T-helper 2 cell treated with Interferon-gamma antibody and Interleukin-4, amounts not matched to agents 5 μg/mL and 100 μg/mL, for 36 hours (primary cell): ENCODE measurements around the gene FAM53C.

Experiments
- DNase-seq: peaks from one replicate; pipeline ENCODE4 v3.0.0; 2021; ENCODE audit warnings: low spot score
- H3K27ac Mint-ChIP-seq: one replicate; pipeline ENCODE4 v1.8.0; 2021; ENCODE audit warnings: mild to moderate bottlenecking, mixed read lengths
- H3K27me3 Mint-ChIP-seq: one replicate; pipeline ENCODE4 v1.8.0; 2021; ENCODE audit warnings: low read depth, mixed read lengths
- H3K36me3 Mint-ChIP-seq: one replicate; pipeline ENCODE4 v1.8.0; 2021; ENCODE audit warnings: low read depth, mixed read lengths
- H3K4me1 Mint-ChIP-seq: one replicate; pipeline ENCODE4 v1.8.0; 2021; ENCODE audit warnings: low read depth, mixed read lengths
- H3K4me3 Mint-ChIP-seq: one replicate; pipeline ENCODE4 v1.8.0; 2022; ENCODE audit warnings: mild to moderate bottlenecking, moderate library complexity, mixed read lengths
- H3K9me3 Mint-ChIP-seq: one replicate; pipeline ENCODE4 v1.8.0; 2021; ENCODE audit warnings: mixed read lengths

The FAM53C gene

GRCh38 chr5:138339091-138339456 is 1.0 kb downstream of the FAM53C start:
- Mint-ChIP-seq H3K36me3 (peaks cover 15% of the 10 kb centered on the region), H3K4me3 (peak overlapping the region; percentile 85), H3K9me3 (no peaks in the 10 kb centered on the region), H3K4me1 (peaks cover 31% of the 10 kb centered on the region), H3K27me3 (no peaks in the 10 kb centered on the region), H3K27ac (peak overlapping the region; percentile 93)
- DNase-seq: no peak

GRCh38 chr5:138339464-138339863 is 1.4 kb downstream of the FAM53C start:
- DNase-seq: no peak
- H3K36me3 Mint-ChIP-seq: peaks cover 18% of the 10 kb centered on the region
- no peaks in the 10 kb centered on the region for H3K27me3 Mint-ChIP-seq
- peaks cover 31% of the 10 kb centered on the region for H3K4me1 Mint-ChIP-seq
- no peaks in the 10 kb centered on the region for H3K9me3 Mint-ChIP-seq
- peak overlapping the region; percentile 93 for H3K27ac Mint-ChIP-seq
- H3K4me3 Mint-ChIP-seq: peak overlapping the region; percentile 85

GRCh38 chr5:138340008-138340407 is 1.9 kb downstream of the FAM53C start:
- no peaks in the 10 kb centered on the region for H3K27me3 Mint-ChIP-seq
- peak overlapping the region; percentile 85 for H3K4me3 Mint-ChIP-seq
- H3K27ac Mint-ChIP-seq: peak overlapping the region; percentile 28
- H3K36me3 Mint-ChIP-seq: peaks cover 22% of the 10 kb centered on the region
- no peaks in the 10 kb centered on the region for H3K9me3 Mint-ChIP-seq
- no peak for DNase-seq
- peaks cover 29% of the 10 kb centered on the region for H3K4me1 Mint-ChIP-seq

- no peak for DNase-seq
- Mint-ChIP-seq H3K4me1 (peaks cover 6% of the 10 kb centered on the region), H3K4me3 (no peak overlapping the region), H3K36me3 (peaks cover 43% of the 10 kb centered on the region), H3K27me3 (no peaks in the 10 kb centered on the region), H3K27ac (no peak overlapping the region), H3K9me3 (no peaks in the 10 kb centered on the region)
Measured at GRCh38 chr5:138344887-138345622, 7.0 kb downstream of the FAM53C start.

- Mint-ChIP-seq H3K4me3 (no peak overlapping the region), H3K27me3 (no peaks in the 10 kb centered on the region), H3K27ac (no peak overlapping the region), H3K4me1 (peaks cover 3% of the 10 kb centered on the region), H3K36me3 (peaks cover 47% of the 10 kb centered on the region), H3K9me3 (peaks cover 3% of the 10 kb centered on the region)
- DNase-seq: no peak
Measured at GRCh38 chr5:138346889-138347288, 8.8 kb downstream of the FAM53C start.

GRCh38 chr5:138349852-138350562 is 11.9 kb downstream of the FAM53C start:
- no peak for DNase-seq
- Mint-ChIP-seq H3K9me3 (peaks cover 7% of the 10 kb centered on the region), H3K36me3 (peaks cover 39% of the 10 kb centered on the region), H3K4me1 (peaks cover 17% of the 10 kb centered on the region), H3K27me3 (no peaks in the 10 kb centered on the region), H3K27ac (no peak overlapping the region), H3K4me3 (no peak overlapping the region)

- Mint-ChIP-seq H3K27me3 (no peaks in the 10 kb centered on the region), H3K4me3 (no peak overlapping the region), H3K4me1 (peaks cover 22% of the 10 kb centered on the region), H3K9me3 (peaks cover 7% of the 10 kb centered on the region), H3K36me3 (peaks cover 38% of the 10 kb centered on the region), H3K27ac (no peak overlapping the region)
- DNase-seq: no peak
Measured at GRCh38 chr5:138350563-138350890, 12.5 kb downstream of the FAM53C start.

GRCh38 chr5:138351056-138351455 is 13.0 kb downstream of the FAM53C start:
- Mint-ChIP-seq H3K36me3 (peaks cover 33% of the 10 kb centered on the region), H3K4me1 (peaks cover 25% of the 10 kb centered on the region), H3K27me3 (no peaks in the 10 kb centered on the region), H3K27ac (no peak overlapping the region), H3K9me3 (peaks cover 7% of the 10 kb centered on the region), H3K4me3 (no peak overlapping the region)
- DNase-seq: no peak

- Mint-ChIP-seq H3K4me1 (peaks cover 27% of the 10 kb centered on the region), H3K36me3 (peaks cover 31% of the 10 kb centered on the region), H3K4me3 (peak overlapping the region; percentile 49), H3K27me3 (no peaks in the 10 kb centered on the region), H3K27ac (peak overlapping the region; percentile 56), H3K9me3 (peaks cover 7% of the 10 kb centered on the region)
- DNase-seq: no peak
Measured at GRCh38 chr5:138351517-138351916, 13.5 kb downstream of the FAM53C start.

GRCh38 chr5:138352071-138352721 is 14.1 kb downstream of the FAM53C start, which contains the start of gene KDM3B:
Gene KDM3B (plus strand): TSS chr5:138352685. CDS start chr5:138352796, 111 bp downstream.
- Mint-ChIP-seq H3K4me3 (peak within 1 kb of the TSS; percentile 88), H3K27ac (peak within 1 kb of the TSS; percentile 96), H3K36me3 (peaks cover 25% of the 10 kb centered on the region), H3K4me1 (peaks cover 27% of the 10 kb centered on the region), H3K9me3 (peaks cover 7% of the 10 kb centered on the region), H3K27me3 (no peaks in the 10 kb centered on the region)
- DNase-seq: peak; percentile 94

GRCh38 chr5:138352722-138353559 is 14.9 kb downstream of the FAM53C start:
- peak; percentile 74 for DNase-seq
- H3K4me3 Mint-ChIP-seq: peak overlapping the region; percentile 88
- H3K4me1 Mint-ChIP-seq: peaks cover 27% of the 10 kb centered on the region
- no peaks in the 10 kb centered on the region for H3K27me3 Mint-ChIP-seq
- peak overlapping the region; percentile 96 for H3K27ac Mint-ChIP-seq
- H3K36me3 Mint-ChIP-seq: peaks cover 19% of the 10 kb centered on the region
- H3K9me3 Mint-ChIP-seq: peaks cover 7% of the 10 kb centered on the region

- H3K4me1 Mint-ChIP-seq: peaks cover 27% of the 10 kb centered on the region
Measured at GRCh38 chr5:138353560-138354080, 15.6 kb downstream of the FAM53C start.

GRCh38 chr5:138354387-138354786 is 16.3 kb downstream of the FAM53C start:
- Mint-ChIP-seq H3K4me1 (peaks cover 27% of the 10 kb centered on the region), H3K4me3 (peak overlapping the region; percentile 88), H3K27ac (peak overlapping the region; percentile 96), H3K27me3 (no peaks in the 10 kb centered on the region), H3K36me3 (peaks cover 19% of the 10 kb centered on the region), H3K9me3 (peaks cover 7% of the 10 kb centered on the region)
- no peak for DNase-seq

More at GRCh38 chr5:138353560-138354080, 15.6 kb downstream of the FAM53C start:
- Mint-ChIP-seq H3K27me3 (no peaks in the 10 kb centered on the region), H3K9me3 (peaks cover 7% of the 10 kb centered on the region), H3K36me3 (peaks cover 19% of the 10 kb centered on the region), H3K4me3 (peak overlapping the region; percentile 88), H3K27ac (peak overlapping the region; percentile 96)
- peak; percentile 36 for DNase-seq
